ENCODE results near the gene ZFAND3.
"Not testable (repeated sequence)": the region's sequence is repeated elsewhere in the genome, so short reads cannot be mapped to it uniquely, and the experiment has no call there.

Gene ZFAND3

DNA sequence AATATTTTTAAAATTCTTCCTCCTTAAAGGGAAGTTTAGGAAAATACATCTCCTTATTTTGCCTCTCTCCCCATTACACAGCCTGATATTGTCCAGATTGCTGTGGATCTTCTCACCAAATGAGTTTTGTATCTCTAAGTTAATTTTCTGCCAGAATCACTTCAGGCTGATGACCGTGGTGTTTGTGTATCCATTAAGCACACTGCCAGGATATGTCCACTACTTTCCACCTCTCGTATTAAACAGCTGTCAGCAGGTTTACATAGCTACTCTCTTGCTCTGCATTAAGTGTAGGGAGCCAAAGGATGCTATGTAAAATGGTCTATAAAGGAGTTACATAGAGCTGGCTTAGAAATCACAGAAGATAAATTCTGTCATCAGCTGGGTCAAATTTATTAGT, 201.1 kb downstream of the ZFAND3 start:
- DNase-seq: no peak

DNA sequence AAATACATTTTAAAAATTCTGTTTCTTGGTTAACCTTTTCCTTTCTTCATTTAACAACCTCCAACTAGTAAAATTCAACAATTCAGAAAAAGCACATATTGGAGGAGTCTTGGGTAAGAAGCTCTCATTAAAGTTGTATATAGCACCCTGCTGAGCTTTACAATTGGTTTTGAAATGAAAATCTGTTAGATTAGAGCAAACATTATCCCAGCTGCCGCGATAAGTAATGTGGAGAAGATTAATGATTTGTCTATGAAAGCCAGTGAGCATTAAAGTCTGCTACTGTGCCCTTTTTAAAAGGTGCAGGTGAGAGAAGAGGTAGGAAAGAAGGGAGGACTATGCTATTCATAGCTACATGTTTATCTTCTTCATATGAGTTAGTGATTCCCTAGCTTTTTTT, 201.5 kb downstream of the ZFAND3 start:
- no peak for DNase-seq

DNA sequence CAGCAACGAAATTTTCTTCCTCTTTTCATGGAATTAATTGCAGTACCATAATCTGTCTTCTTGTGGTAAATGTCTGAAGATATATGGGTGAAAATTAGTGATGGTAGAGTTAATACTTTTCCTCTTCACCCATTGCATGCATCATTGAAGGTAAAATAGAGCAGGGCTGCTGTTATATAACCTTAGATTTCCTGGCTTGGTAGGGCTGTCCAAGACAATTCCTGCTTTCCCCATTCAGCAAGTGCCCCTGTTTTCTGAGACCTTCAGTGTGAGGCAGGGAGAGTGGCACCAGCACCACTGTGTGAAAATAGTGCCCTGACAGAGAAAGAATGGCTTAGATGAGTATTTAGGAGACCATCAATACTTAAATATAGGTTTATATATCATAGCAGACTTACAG, 202.0 kb downstream of the ZFAND3 start:
- no peak for DNase-seq

DNA sequence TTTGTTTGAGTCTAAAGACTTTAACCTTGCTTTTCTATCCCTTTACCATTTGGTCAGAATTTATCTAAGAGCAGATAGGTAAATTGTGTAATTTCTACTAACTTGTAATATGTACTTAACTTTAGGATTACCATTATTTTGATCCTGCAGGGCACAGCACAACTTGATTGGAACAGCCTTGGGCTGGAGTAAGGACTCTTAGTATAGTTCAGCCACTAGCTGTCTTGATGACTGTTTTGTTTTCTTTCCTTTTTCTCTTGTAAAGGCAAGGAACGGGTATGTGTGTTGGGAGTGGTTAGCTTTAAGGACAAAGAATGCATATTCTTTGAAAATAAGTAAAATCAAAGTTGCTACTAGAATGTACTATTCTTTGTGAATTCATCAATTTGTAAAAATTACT, 203.2 kb downstream of the ZFAND3 start:
- no peak for DNase-seq

DNA sequence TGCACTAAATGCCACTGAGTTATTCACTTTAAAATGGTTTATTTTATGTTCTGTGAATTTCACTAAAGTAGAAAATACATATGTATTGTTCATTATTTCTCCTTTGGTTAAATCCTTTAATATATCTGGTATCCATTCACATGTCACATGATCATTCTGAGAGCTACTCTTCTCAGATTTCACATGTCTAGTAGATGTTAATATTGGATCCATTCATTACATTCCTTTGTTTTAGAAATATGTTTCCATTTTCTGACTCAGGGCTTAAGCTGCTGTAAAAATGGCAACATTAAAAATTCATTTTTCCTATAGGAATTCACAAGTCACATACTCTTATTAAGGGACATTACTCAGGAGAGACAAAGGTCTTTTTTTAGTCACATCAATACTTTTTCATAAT, 205.4 kb downstream of the ZFAND3 start:
- DNase-seq: no peak

DNA sequence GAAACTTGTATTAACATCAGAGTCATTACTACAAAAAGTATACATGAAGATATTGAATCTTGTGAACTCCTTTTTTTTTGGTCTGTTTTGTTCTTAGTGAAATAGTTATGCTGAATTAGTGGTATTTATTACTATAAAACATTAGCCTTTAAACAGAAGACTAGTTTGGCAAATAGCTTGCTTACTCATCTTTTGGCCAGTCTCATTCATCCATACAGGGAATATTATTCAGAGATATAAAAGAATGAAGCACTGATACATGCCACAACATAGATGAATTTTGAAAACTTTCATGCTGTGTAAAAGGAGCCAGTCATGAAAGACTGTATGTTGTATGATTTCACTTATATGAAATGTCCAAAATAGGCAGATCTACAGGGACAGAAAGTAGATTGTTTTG, 205.9 kb downstream of the ZFAND3 start:
- no peak for DNase-seq

DNA sequence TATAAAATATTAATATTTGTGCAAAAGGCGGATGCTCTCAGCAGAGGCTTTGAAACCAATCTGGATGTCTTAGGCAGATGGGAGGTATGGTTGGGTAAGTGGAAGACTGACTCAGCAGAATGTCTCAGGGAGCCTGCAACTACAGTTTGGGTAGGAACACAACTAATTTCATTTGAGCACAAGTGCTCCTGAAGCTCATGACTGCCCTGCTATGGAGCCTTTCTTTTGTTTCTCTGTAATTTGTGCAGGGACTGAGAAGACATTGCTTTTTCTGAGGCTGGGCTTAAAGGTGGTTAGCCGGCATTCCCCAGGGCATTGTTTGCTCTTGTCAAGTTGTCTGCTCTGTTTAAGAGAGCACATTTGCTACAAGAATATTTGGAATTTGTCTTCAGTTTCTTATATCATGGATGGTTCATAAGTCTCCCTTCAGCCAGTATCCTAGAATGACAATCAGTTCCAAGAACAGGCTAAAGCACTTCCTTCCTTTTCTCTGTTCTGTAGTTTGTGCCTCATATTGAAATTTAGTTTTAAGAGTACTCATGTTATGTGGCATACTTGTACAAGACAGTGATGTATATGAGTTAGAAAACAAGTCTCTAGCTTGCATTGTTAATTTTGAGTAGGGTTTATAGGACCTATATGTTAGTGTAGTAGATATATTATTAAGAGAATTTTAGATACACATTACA, 208.3 kb downstream of the ZFAND3 start:
- DNase-seq: peak in 1 of 2 experiments; percentile 4

DNA sequence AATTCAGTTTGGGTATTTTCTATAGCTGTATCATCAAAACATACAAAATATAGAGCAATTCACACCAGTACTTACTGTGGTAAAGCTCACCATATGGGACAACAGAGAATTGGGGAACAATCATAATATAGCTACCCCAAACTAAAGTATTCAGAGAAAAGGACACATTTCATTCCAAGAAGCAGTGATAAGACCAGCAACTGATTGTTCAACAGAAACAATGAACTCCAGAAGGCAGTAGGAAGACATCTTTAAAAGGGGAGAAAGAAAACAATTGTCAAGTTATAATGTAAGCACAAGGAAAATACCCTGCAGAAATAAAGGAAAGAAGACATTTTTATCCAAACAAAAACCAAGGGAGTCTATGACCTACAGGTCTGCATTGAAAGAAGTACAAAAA, 210.9 kb downstream of the ZFAND3 start:
- no peak for DNase-seq

DNA sequence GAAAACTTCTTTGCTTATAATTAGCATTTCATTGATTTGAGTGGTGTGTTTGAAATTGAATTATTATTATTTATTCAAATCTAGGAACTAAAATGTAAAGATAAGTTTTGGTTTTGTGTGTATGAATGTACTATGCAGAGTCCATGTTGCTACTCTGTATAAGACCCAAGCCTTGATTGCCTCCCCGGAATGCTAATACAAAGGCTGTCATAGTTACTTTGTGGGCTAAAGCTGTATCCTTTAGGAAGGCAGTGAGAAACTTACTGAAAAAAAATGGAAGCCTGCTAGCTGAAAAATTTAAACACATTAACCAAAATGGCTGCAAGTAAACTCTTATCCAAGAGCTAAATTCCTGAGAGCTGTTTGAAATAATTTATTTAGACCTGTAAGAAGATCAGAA, 213.3 kb downstream of the ZFAND3 start:
- DNase-seq: no peak

DNA sequence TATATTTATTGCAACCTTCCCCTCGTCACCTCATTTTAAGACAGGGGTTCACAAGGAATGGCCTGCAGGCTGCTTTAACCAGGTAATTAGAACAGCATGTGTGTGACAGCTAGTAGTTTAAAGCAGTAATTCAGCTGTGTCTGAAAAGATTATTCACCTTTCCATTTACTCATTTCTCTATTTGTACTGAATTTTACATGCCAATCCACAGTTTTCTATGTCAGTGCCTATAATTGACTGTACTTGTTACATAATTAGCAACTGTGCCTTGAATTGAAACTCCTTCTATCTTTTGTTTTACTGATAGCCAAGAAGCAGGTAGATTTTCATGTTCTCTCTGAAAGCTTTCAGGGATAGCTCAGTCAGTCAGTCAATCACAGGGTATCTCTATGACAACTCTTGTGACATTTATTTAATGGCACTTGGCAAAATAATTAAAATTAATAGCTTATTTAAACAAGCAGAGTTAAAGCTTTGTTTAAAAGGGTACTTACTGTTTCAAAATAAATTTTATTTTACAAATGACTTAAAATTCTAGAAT, 214.0 kb downstream of the ZFAND3 start:
- no peak for DNase-seq

DNA sequence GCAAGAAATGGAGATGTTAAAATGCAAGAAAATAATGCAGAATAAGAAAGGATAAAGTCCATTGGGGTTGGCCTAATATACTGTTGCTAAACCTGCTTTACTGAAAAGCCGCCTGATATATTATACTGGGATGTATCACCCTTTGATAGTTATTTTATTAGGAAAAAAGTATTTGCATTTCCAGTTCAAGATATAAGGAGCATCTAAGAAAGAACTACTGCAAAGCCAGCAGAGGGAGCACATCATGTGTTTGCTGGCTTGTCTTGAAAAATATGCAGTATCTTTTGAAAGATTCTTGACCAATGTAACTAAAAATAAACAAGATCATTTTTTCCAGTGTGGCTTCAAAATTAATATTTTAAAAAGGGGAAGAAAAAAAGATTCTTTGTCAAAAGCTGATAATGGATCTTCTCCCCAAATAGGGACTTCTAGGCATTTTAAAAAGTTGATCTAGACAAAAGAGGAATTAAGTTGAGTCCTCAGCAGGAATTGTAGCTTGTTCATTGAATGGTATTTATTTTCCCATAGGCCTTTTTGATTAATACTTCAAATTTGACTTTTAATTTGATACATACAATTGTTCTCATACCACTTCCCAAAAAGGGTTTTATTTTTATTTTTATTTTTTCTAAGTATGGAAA, 214.9 kb downstream of the ZFAND3 start:
- DNase-seq: no peak

DNA sequence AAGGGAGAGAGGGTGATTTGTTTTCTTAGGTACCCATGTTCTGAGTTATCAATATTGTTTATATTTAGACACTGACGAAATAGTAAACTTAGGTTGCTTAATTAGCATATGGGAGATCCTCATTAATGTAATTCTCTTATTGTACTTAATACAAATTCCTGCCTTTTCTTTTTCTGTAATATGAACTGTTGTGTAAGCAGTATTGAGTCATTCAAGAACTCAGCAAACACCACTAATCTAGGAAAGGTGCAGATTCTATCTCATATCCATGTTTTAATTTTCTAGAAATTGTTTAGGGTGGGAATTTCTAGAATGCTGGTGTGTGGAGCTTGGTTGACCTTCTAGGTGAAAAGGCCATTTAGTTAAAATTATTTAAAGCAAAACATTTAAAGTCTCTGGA, 216.0 kb downstream of the ZFAND3 start:
- no peak for DNase-seq

DNA sequence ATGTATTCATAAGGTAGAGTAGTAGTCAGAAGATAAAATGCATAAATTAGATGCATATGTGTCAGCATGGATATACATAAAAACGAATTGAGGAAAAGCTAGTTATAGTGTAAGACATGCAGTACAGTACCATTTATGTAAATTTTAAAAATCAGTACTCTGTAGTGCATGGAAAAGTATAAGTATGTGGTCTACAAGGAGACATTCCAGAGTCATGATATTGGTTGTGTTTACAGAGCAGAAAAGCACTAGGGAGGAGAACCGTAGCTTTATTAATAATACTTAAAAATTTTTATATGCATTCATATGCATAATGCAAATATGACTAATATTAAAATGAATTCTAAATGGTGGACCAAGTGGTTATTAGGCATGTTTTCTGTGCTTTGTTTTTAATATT, 220.0 kb downstream of the ZFAND3 start:
- DNase-seq: no peak

DNA sequence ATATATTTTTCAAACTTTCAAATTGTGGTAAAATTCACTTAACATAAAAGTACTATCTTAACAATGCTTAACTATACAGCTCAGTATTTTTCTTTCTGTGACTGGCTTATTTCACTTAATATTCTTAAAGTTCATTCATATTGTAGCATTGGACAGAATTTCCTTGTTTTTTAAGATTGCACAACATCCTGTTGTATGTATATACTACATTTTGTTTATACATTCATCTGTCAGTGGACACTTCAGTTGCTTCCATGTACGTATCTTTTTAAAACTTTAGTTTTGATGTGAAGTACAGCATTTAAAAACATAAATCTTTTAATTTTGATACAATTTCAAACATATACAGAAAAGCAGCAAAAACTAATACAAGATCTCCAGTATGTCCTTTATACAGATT, 220.7 kb downstream of the ZFAND3 start:
- no peak for DNase-seq

DNA sequence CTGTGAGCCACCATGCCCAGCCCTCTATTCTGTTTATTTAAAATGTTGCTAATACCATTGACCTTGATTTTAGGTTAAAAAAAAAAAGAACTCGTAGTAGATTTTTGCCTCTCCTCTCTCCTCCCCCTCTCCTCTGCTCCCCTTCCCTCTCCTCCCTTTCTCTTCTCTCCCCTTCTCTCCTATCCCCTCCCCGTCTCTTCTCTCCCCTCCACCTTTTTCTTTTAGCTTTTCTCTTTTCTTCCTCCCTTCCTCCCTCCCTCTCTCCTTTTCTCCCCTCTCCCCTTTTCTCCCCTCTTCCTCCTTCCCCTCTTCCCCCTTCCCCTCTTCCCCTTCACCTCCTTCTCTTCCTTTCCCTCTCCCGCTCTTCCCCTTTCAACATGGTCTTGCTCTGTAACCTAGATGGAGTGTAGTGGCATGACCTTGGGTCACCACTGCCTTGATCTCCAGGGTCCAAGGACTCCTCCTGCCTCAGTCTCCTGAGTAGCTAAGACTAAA, 223.8 kb downstream of the ZFAND3 start:
- DNase-seq: no peak

DNA sequence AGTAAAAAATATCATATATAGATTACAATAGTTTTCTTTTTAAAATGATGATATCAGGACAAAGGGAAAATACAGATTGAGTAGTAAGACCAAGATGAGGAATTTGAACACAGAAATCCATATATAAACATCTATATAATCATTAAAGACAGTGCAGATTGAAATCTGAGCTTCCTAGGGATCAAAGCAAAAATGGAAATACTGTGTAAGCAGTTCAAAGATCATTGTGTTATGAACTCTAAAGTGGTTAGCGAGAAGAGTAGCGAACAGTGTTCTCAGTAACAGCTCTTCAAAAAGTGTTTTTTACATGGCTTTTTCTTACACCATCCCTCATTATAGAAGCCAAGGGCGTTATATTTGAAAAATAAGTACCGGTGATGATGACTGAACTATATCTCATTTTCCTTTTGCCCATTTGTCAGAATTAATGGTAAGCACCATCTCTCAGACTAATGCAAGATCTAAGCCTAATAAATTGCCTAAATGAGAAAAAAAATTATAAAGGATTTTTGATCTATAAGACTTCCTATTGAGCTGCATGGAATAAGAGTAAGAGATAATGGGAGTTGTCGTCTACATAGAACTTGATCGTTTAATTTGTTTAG, 226.3 kb downstream of the ZFAND3 start:
- DNase-seq: no peak

DNA sequence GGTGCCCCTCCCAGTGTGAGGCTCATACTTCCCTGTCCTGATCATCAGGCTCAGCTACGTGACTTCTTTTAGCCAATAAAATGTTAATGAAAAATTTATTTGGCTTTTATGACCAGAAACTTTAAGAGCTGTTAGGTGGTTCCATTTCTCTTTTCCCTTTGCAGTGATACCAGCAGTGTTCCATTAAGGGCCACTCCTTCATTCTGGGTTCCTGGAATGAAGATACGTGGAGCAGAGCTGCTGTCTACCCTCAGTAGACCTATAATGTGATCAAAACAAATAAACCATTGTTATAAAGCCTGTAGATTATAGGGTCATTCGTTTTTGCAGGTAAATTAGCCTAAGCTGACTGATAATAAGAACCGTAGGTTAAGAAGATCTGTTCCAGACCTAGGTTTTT, 228.0 kb downstream of the ZFAND3 start:
- DNase-seq: no peak

DNA sequence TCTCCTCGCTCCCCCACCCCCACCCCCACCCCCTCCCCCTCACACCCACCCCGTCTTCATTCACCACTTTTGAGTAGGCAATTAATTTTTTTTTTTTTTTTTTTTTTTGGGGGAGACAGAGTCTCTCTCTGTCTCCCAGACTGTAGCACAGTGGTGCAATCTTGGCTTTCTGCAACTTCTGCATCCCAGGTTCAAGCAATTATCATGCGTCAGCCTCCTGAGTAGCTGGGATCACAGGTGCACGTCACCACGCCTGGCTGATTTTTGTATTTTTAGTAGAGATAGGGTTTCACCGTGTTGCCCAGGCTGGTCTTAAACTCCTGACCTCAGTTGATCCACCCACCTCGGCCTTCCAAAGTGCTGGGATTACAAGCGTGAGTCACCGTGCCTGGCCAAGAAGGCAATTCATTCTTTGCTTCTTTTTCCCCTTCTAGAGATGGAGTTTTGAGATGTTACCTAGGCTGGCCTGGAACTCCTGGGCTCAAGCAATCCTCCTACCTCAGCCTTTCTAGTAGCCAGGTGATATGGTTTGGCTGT, 230.4 kb downstream of the ZFAND3 start:
- DNase-seq: not testable (repeated sequence)

DNA sequence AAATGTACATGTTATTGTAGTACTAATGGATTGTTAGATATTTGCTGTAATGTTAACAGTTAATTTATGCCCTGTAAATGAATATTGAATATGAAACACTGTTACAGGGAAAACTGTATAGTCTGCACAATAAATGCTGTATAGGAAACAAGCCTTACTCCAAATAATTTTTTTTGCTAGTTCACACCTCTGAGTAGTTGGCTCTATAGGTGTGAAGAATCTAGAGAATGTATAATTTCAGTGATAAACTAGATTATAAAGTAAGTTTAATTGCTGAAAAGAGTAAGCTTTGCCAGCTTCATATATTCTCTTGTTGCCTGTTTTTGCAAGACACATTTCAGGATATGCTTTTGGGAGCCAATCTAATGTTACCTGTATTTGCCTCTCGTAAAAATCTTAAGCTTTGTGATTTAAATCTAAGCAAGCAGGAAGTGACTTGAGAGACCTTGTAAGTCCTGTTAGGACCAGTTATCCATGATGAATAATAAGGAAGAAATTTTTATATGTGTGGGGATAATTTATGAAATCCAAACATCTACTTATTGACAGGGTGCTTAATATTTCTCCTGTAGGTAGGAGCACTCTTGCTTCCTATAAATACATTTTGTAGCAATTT, 232.4 kb downstream of the ZFAND3 start:
- no peak for DNase-seq

DNA sequence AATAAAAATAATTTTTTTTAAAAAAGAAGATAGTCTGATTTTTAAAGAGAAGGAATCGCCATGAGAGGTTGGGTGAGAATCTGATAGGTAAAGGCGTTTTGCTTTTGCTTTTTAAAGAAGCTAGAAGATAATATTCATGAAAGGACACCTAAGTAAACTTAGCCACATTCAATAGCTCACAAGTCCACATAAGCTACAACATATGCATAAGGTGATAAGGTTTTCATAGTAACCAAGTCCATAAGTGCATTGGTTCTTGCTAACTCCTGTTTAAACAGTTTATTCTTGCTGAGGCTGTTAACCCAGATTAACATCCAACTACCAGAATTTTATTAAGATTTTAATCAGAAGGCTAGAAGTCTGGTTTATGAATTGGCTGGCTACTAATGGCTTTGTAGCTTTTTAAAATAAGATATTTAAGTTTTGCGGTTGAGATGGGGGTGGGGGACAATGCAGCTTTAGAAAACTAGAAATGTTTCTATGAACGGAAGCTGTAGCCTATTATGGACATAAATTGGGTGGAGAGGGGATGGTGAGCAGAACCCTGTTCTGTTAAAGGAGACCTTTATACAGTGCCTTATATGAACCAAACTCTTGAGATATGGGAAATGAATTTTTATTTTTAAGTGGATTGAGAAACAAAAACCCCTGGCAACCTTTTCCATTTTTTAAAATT, 235.1 kb downstream of the ZFAND3 start:
- DNase-seq: no peak

DNA sequence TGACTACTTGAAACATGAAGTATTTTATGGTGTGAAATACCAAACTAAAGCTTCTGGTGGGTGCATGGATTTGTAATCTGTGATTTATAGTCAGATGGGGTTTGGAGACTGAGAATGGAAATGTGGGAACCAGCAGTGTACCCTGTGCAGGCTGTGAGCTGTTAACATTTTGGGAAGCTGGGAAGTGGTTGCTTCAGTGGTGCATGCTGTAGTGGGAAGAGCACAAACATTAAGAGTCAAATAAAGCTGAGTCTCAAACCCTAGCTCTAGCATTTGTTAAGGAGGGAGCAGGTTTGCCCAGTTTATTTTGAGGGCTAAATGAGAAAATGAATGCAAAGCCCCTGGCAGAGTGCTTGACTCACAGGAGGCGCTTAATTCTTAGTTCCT, 235.7 kb downstream of the ZFAND3 start:
- no peak for DNase-seq

DNA sequence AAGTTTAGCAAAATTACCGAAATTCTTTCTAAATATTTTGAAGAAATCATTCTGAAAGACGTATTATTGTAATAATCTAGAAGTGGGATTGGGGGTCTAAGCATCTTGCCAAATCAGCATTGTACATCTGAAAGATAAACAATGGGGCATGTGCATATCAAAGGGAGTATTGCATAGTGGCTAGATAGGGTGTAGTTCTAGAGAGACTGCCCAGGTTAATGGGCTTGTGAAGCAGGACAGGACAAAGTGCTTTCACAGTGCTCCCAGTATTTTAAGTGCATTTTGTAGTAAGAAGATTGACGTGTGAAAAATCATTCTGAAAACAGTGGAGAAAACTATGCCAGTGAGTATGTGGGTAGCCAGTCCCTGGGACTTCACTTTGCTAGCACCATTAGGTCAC, 236.8 kb downstream of the ZFAND3 start:
- DNase-seq: no peak

DNA sequence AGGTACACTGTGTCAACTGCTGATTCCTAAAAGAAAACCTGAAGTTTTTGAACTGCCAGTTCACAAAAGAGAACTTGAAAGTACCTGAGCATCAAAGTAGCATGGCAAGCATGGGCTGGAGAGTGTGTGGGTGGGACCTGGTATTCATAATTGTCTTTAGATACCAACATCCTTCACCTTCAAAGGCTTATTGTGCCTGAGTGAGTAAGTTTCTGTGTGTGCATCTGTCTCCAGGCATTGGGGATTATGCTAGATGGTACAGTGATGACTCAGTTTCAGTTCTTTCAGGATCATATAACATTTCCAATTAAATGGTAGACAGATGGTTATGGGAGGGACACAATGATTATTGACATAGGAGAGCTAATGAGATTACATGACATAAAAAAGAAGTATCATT, 238.5 kb downstream of the ZFAND3 start:
- no peak for DNase-seq
